Hematopoietic multipotent progenitor cell treated with erythropoietin and hydrocortisone succinate and interleukin-3 and kit ligand, for 8 days (in vitro differentiated cells): ENCODE results near the gene LRIG1.

Experiments used
- DNase-seq: peaks from one replicate; pipeline ENCODE4 v3.0.0-alpha.2; 2015

LRIG1 gene

GRCh38 chr3:66504850-66505641 lies 4.2 kb upstream of the LRIG1 start:
- no peak for DNase-seq

DNA sequence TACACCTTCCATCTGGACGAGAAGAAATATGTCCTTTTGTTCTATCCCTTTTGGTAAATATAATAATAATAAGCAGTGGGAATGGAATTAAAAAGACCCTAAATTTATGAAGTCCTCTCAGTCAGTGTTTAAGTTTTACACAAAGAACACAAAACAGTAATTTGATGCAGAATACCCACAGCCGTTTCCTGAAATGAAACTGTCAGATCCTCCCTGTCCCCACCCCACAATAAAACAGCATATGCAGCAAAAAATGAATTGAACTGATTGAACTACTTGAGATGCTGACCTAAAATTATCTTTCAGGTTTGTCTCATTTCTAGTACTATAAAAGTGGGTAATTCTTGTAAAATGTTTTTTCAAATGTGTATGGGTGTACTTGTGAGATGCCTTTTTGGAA lies 2.2 kb upstream of the LRIG1 start:
- DNase-seq: no peak

DNA sequence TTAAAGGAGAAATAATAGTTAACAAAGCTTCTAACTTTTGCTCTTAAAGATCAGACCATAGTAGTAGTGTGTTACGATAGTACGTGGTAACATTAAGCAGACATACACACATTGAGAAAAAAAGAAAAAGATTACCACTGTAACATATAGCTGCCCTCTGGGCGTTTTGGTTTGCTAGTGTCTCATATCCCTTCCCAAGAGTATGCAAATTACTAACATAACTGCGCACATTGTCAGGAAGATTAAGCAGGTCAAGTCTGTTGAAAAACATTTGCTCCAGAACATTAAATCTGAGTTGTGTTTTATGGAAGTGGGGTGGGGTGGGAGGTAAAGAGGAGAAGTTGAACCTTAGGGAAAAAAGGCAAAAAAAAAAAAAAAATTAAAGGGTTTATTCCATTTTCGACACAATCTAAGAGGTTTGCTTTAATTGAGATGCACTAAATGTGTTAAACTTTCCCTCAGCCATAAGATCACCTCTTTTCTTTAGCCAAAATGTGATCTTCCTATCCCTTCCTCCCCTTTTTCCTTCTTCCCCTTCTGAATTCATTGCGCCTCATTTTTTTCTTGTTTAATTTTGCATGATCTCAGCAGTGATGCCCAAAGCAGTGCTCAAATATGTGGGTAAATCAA lies 1.5 kb upstream of the LRIG1 start:
- no peak for DNase-seq

- no peak for DNase-seq
These were observed 842 bp upstream of the LRIG1 start for GRCh38 chr3:66501483-66502244.

DNA sequence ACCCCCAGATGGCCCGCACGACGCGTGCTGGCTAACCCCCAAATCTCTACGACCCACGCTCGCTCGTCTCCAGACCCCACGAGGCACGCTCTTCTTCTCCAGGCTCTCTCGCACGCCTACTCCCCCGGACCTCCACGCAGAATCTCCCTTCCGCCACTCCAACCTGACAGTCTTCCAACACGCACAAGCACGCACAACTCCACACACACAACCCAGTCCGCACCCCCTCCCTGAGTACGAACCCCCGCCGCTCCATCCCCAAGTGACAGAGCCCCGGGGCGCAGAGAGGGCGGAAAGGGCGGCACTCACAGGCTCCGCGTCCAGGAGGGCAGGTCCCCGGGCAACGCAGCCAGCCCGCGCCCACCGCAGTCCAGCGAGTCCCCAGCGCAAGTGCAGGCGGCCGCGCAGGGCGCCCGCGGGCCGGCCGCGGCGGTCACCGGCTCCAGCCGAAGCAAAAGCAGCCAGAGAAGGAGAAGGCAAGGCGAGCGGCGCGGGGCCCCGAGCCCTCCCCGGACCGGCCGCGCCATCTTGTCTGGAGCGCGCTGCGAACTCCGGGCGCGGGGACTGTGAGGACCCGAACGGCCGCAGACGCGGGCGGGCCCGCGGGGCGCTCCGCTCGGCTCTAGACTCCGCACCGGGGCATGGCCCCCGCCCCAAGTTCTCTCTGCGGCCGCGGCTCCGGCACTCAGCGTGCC lies 794 bp downstream of the LRIG1 start:
- DNase-seq: no peak

GRCh38 chr3:66498687-66499621 lies 1.9 kb downstream of the LRIG1 start:
- DNase-seq: no peak

- DNase-seq: no peak
These were observed 2.7 kb downstream of the LRIG1 start for GRCh38 chr3:66497985-66498671.

DNA sequence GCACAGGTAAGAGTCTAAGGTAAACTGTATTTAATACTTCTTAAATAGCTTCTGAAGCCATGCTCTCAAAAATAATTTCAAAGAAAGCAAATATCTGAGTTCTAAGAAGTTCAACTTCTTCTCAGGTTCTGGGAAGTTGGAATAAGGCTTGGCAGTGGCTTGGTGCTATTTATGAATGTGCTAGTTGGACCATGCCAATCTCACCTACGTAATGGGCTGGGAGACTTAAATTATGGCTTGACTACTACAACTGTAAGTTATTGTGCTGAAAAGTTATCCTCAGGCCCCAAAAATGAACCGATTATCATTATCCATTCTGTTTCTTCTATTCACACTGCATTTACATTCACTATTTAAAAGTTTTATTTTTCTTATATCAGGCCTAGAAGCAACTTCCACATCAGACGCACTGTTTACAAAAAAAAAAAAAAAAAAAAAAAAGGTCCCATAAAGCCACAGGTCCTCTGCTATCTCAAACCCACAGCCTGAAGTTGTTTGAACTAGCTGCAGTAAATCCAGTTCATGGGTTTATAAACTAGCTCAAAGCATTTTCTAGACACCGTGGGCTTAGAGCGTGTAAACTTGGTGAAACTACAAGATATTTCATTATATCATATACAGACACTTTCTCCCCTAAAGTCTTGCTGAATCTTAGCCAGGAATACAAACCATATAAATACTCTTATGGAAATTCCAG lies 3.4 kb downstream of the LRIG1 start:
- DNase-seq: no peak

DNA sequence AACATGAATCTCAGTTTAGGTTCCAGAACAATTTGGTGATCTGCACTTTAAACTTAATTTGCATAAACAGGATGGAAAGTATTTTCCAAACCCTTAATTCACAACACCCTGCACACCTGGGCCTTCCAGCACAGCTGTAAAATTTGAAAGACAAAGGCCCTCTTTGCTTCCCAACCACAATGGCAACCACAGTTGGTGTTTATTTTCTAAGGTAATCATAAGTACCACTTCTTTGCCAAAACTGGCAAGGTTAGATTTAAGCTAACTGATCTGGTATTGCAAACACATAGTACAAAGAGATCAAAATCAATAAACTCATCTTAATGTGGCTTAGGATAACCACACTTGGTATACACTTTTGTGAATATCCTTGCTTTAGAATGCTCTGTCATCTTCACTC lies 4.1 kb downstream of the LRIG1 start:
- no peak for DNase-seq

DNA sequence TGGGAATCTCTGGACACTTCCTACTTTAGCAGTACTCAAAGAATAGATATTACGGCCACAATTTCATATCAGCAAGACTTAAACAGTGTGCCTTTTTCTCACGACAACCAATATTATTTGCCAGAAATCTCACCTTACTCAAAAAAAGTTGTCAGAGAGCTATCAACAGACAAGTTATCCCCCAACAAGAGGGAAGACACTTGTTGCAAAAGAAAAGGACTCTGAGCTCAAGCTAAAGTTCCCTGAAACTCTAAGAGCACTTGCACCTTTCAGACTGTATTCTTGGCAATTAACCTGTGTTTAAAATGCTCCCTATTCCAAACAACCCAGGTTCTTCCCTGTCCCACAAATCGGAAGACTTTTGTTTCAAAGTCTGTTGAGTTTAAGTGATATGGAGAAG lies 4.5 kb downstream of the LRIG1 start:
- DNase-seq: no peak

- DNase-seq: no peak
These were observed 5.2 kb downstream of the LRIG1 start for GRCh38 chr3:66495668-66496045.

GRCh38 chr3:66494959-66495667 lies 5.7 kb downstream of the LRIG1 start:
- DNase-seq: no peak

DNA sequence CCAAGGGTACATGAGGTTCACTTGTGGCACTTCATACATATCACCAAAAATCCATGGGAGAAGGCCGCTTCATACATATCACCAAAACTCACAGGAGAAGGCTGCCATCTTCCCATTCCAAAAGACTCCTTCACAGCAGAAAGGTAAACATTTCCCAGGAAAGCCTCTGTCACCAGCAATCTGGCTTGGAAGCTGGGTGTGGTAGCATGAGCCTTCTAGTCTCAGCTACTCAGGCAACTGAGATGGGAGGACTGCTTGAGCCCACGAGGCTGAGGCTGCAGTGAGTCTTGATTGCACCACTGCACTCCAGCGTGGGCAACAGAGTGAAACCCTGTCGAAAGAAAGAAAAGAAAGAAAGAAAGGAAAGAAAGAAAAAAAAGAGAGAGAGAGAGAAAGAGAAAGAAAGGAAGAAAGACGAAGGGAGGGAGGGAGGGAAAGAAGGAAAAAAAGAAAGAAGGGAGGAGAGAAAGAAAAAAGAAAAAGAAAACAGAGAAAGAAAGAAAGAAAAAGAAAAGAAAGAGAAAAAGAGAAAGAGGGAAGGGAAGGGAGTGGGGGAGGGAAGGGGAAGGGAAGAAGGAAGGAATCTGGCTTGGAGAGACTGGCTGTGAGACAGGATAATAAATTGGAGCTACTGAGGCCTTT lies 7.2 kb downstream of the LRIG1 start:
- no peak for DNase-seq

DNA sequence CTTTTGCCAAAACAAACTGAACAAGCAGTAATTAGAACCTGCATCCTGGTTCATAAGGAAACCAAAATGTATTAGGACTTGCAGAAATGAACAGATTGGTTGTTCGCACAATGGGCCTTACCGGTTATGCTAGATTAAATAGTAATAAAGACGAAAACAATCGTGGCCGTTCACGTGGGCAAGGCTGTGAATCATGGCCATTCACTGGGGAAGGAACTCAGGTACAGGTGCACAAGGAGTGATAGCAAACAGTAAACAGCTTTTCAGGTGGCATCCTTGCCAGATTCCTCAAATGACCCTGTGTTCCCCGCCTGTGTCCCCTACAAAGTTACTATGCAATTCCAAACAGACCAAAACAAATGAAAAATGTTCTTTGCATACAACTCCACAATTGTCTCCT lies 8.2 kb downstream of the LRIG1 start:
- no peak for DNase-seq

DNA sequence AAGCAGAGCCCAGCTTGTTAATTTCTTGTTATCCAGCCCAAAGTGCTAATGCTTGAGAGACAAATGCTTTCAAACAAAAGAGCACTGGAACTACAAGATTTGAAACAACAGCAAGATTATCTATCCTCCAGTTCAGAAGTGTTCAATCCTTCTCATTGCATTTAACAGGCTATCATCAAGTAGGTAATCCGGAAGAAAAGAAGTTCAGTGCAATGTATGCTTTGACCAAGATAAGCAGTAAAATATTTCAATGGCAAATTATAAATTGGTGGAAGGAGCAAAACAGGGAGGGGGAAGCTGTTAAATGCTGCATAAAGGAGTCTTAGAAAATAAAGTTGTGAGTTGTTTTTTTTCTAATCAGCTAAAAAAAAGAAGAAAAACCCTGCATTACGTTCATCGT lies 8.8 kb downstream of the LRIG1 start:
- no peak for DNase-seq

DNA sequence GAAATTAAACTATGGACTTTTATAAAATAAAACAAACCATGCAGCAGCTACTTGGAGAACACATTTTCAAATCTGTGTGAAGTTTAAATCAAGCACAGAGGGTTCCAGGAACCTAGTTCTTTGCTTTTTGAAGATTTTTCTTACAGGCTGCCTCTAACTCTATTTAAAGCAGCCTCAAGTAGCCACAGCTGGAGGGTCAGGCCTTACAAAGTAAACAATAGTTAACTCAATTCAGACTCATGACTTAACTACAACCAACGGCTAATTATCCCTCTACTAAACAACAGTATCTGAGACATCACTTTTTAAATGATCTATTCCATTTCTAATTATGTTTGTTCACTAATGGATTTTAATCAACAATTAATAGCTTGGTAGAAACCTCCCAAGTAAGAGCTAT lies 9.8 kb downstream of the LRIG1 start:
- no peak for DNase-seq

DNA sequence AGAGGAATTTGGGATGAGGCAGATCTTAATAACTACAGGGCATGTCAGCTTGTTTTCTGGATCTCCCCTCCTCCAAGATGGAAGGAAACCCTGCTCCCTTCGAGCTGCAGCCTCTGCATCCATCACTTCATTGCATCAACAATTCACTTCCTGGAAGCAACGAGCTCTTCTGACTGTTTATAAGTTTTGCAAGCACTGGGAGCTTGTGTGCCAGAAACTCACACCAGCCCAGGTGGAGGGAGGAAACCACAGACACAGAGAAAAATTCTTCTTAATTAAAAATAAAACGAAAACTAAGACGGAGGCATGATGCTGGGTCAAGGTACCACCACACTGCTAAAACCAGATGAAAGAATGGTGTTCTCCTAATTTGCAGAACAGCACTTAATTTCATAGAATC lies 10.6 kb downstream of the LRIG1 start:
- DNase-seq: no peak

DNA sequence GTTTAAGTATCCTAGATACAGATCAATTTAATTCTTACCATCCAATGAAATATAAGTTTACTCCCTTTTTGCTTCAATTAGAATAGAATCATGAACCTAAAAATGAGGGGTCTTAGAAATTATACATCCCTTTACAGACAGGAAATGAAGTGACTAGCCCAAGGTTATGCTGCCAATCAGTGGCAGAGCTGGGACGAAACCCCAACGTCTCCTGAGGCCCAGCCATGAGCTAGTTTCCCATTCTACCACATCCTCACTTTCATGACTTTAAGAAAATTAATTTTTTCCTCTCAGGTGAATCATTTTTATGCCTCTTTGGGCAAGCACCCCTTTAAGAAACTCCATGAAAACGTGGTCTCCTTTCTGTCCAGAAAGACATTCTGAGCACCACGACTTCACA lies 11.2 kb downstream of the LRIG1 start:
- no peak for DNase-seq

- DNase-seq: no peak
These were observed 11.7 kb downstream of the LRIG1 start for GRCh38 chr3:66489115-66489514.

- no peak for DNase-seq
These were observed 12.3 kb downstream of the LRIG1 start for GRCh38 chr3:66488492-66488891.
